G401.6 (cell line): ENCODE measurements around the gene ABCA10.
"Not testable (repeated sequence)": the region's sequence is repeated elsewhere in the genome, so short reads cannot be mapped to it uniquely, and the experiment has no call there.

Experiments
- FAIRE-seq: peaks from 2 replicates; lab custom pipeline; 2012; peaks lifted over from hg19 to GRCh38; lab: Jason Lieb, UNC

ABCA10 gene

GRCh38 chr17:69230939-69231338, 2.3 kb upstream of the ABCA10 start:
- no peak for FAIRE-seq

- no peak for FAIRE-seq
Observed at GRCh38 chr17:69228018-69228417, 606 bp downstream of the ABCA10 start.

GRCh38 chr17:69227541-69227940, 1.1 kb downstream of the ABCA10 start:
- no peak for FAIRE-seq

GRCh38 chr17:69223809-69224208, 4.8 kb downstream of the ABCA10 start:
- no peak for FAIRE-seq

GRCh38 chr17:69222707-69223258, 5.8 kb downstream of the ABCA10 start:
- no peak for FAIRE-seq

GRCh38 chr17:69220098-69220497, 8.5 kb downstream of the ABCA10 start:
- no peak for FAIRE-seq

GRCh38 chr17:69218986-69219385, 9.6 kb downstream of the ABCA10 start:
- no peak for FAIRE-seq

GRCh38 chr17:69213059-69213813, 15.4 kb downstream of the ABCA10 start:
- no peak for FAIRE-seq

- FAIRE-seq = no peak
Observed at GRCh38 chr17:69208640-69209039, 20.0 kb downstream of the ABCA10 start.

- FAIRE-seq = no peak
Observed at GRCh38 chr17:69207151-69207550, 21.5 kb downstream of the ABCA10 start.

GRCh38 chr17:69198238-69198637, 30.4 kb downstream of the ABCA10 start:
- no peak for FAIRE-seq

GRCh38 chr17:69196105-69196653, 32.4 kb downstream of the ABCA10 start:
- FAIRE-seq = not testable (repeated sequence)

GRCh38 chr17:69192754-69193153, 35.9 kb downstream of the ABCA10 start:
- no peak for FAIRE-seq

GRCh38 chr17:69188796-69189195, 39.8 kb downstream of the ABCA10 start:
- FAIRE-seq = no peak

GRCh38 chr17:69188064-69188463, 40.6 kb downstream of the ABCA10 start:
- FAIRE-seq = no peak

- no peak for FAIRE-seq
Observed at GRCh38 chr17:69187294-69187693, 41.3 kb downstream of the ABCA10 start.

GRCh38 chr17:69179227-69179952, 49.2 kb downstream of the ABCA10 start:
- FAIRE-seq = no peak

- FAIRE-seq = no peak
Observed at GRCh38 chr17:69176457-69176795, 52.2 kb downstream of the ABCA10 start.

GRCh38 chr17:69175625-69176456, 52.8 kb downstream of the ABCA10 start:
- FAIRE-seq = no peak

GRCh38 chr17:69175262-69175624, 53.4 kb downstream of the ABCA10 start:
- FAIRE-seq = no peak

- no peak for FAIRE-seq
Observed at GRCh38 chr17:69173118-69173517, 55.5 kb downstream of the ABCA10 start.

GRCh38 chr17:69170377-69170776, 58.2 kb downstream of the ABCA10 start:
- no peak for FAIRE-seq
